ENCODE measurements around the gene STK32C.
A peak's percentile ranks its signal among the peaks of the same experiment; 100 is the strongest.
"Not testable (repeated sequence)": the region's sequence is repeated elsewhere in the genome, so short reads cannot be mapped to it uniquely, and the experiment has no call there.

Gene STK32C

GRCh38 chr10:132227851-132228390, 79.8 kb downstream of the STK32C start:
- DNase-seq, result no peak

- DNase-seq, result no peak
Measured at GRCh38 chr10:132226586-132227405, 81.0 kb downstream of the STK32C start.

GRCh38 chr10:132225849-132226205, 81.9 kb downstream of the STK32C start:
- DNase-seq, result no peak

GRCh38 chr10:132225073-132225848, 82.5 kb downstream of the STK32C start:
- DNase-seq, result no peak

- DNase-seq, result no peak
Measured at GRCh38 chr10:132224343-132225072, 83.2 kb downstream of the STK32C start.

DNA sequence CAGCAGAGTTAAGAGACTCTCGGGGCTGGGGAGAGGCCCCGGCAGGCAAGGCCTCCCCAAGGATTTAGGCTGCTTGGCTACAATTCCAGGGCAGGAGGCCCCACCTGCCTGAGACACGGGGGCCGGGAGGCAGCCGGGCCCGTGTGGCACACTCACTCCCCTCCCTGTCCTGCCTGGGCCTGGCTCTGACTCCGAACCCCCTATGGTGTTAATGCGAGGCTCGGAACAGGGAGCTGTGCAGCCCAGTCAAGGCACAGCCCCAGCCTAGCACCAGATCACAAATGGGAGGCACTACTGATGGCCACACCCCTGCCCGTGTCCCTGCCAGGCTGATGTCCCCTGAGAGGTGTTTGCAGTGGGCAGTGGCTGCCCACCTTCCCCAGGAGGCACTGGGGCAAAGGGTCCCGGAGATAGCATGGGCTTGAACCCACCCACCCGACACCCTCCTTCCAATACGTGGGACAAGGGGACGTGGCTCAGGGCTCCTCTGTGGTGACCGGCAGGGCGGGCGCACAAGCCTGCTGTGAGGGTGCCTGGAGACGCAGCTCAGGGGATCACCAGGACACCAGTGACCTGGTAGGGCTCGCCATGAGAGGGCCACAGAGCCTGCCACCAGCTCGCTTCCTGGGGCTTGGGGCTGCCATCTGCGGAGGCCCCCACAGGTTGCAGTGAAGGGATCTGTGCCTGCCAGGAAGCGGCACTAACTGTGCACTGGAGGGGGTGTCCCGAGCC, 84.0 kb downstream of the STK32C start:
- no peak for DNase-seq

DNA sequence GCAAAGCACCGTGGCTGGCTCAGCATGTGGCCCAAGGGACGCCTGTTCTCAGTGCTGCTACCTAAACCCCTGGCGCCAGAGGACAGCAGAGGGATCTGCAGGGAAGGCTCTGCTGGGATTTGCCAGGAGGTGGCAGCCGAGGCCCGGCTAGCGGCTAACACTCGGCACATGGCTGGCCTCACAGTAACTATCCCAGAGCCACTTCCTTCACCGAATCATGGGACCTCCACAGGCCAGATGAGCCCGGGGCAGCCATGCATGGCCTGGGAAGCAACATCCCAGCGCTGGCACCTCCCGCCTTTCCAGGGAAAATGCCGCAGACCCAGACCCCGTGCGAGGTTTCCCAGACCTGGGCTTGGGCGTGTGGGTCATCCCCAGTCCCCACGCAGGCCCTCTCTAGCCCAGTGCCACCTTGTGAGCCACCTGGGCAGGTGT, 84.6 kb downstream of the STK32C start:
- peak; percentile 73 for DNase-seq

GRCh38 chr10:132222726-132223125, 85.0 kb downstream of the STK32C start:
- DNase-seq, result no peak

- not testable (repeated sequence) for DNase-seq
Measured at GRCh38 chr10:132220996-132221395, 86.8 kb downstream of the STK32C start.

DNA sequence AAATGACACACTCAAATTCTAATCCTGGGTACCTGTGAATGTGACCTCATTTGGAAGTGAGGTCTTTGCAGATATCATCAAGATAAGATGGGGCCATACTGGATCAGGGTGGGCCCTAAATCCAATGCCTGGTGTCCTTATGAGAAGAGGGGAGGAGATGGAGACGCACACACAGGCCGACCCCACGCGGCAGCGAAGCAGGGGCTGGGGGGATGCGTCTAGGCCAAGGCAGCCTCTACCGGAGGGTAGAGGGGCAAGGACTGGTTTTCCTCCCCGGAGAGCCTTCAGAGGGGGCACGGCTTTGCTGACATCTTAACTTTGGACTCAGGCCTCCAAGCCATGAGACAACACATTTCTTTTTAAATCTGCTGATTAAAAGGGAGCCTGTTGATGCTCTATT, 87.7 kb downstream of the STK32C start:
- no peak for DNase-seq

- no peak for DNase-seq
Measured at GRCh38 chr10:132219486-132219885, 88.3 kb downstream of the STK32C start.

- DNase-seq, result not testable (repeated sequence)
Measured at GRCh38 chr10:132216441-132216840, 91.3 kb downstream of the STK32C start.

- DNase-seq, result no peak
Measured at GRCh38 chr10:132213917-132214316, 93.8 kb downstream of the STK32C start.

GRCh38 chr10:132212816-132213215, 94.9 kb downstream of the STK32C start:
- no peak for DNase-seq

DNA sequence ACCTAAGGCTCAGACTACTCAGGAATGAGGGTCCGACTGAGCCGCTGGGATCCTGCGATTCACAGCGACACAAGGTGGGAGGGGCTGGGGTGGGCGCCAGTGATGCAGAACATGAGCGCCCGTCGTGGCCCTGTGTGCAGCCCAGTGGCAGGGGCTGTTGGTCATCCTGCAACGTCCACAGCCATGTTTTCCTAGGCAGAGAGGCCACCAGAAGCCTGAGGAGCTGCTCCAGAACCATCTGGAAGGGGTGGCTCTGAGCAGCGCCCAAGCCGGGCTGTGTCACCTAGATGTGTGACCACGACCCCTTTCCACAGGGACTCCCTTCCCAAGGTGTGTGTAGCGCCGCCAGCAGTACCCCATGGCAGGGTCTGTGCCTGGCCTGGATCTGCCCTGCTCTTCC, 96.5 kb downstream of the STK32C start:
- no peak for DNase-seq

GRCh38 chr10:132210766-132211165, 97.0 kb downstream of the STK32C start:
- no peak for DNase-seq

GRCh38 chr10:132209978-132210530, 97.7 kb downstream of the STK32C start:
- DNase-seq, result no peak

GRCh38 chr10:132209130-132209529, 98.6 kb downstream of the STK32C start:
- no peak for DNase-seq

- DNase-seq, result no peak
Measured at GRCh38 chr10:132208462-132209050, 99.2 kb downstream of the STK32C start.

- peak; percentile 15 for DNase-seq
Measured at GRCh38 chr10:132207536-132208461, 100.0 kb downstream of the STK32C start.

All from RPMI8226 (cell line).